LHCN-M2 (cell line): ENCODE data around the gene SYNGR4. TPM values are rescaled to one million over a fixed set of nuclear protein-coding genes. Genes with fewer than 3 reads are reported as not detected.
A peak's percentile ranks its signal among the peaks of the same experiment; 100 is the strongest.

Source experiments
- DNase-seq: peaks from one replicate; pipeline ENCODE4 v3.0.0-alpha.2; 2012; ENCODE audit warnings: low read depth
- total RNA-seq: library from RNA; depleted of rRNA; stranded (reverse); fragments of >200 nt; gene quantifications from 2 replicates; pipeline ENCODE4 v1.2.3, GENCODE V29; 2014

The SYNGR4 gene
- total RNA-seq, 1 experiment from 2014 or later, result not detected

GRCh38 chr19:48396016-48396823, 32.1 kb downstream of the SYNGR4 start:
- no peak for DNase-seq

DNA sequence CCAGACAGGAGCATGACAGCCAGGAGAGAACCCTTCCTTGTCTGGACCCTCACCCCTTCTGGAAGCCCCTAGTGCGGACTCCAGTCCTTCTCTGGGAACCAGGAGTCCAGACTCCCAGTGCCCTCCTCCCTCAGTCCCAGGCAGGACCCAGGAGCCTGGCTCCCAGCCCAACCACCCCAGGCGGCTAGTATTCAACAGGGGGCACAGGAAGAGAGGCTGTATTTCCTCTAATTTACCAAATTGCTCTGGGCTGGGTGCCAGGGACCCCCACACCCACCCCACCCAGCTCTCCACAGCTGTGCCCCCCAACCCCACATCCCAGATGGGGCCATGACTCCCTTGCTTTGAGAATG, 32.6 kb downstream of the SYNGR4 start:
- no peak for DNase-seq

- DNase-seq, result no peak
These were observed 33.3 kb downstream of the SYNGR4 start for GRCh38 chr19:48397263-48398101.

- DNase-seq, result no peak
These were observed 33.9 kb downstream of the SYNGR4 start for GRCh38 chr19:48398102-48398374.

DNA sequence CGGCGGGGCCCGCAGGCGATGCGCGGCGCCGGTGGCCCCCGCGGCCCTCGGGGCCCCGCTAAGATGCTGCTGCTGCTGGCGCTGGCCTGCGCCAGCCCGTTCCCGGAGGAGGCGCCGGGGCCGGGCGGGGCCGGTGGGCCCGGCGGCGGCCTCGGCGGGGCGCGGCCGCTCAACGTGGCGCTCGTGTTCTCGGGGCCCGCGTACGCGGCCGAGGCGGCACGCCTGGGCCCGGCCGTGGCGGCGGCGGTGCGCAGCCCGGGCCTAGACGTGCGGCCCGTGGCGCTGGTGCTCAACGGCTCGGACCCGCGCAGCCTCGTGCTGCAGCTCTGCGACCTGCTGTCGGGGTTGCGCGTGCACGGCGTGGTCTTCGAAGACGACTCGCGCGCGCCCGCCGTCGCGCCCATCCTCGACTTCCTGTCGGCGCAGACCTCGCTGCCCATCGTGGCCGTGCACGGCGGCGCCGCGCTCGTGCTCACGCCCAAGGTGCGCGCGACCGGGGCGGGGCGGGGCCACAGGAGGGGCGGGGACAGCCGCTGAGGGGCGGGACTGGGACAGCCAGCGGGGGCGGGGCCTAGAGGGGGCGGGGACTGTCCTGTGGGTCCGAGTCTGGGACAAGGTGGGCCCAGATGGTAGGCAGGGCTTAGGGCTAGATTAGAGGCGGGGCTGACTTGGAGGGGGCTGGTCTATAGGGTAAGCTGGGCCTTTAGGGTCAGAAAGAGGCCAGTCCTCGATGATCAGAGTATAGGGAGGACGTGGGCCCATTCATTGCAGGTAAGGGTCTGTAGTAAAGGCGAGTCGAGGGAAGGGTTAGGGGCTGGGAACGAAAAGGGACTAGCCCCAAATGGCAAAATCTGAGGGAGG, 34.4 kb downstream of the SYNGR4 start:
- DNase-seq, result no peak

GRCh38 chr19:48400018-48400742, 36.0 kb downstream of the SYNGR4 start:
- peak; percentile 59 for DNase-seq

DNA sequence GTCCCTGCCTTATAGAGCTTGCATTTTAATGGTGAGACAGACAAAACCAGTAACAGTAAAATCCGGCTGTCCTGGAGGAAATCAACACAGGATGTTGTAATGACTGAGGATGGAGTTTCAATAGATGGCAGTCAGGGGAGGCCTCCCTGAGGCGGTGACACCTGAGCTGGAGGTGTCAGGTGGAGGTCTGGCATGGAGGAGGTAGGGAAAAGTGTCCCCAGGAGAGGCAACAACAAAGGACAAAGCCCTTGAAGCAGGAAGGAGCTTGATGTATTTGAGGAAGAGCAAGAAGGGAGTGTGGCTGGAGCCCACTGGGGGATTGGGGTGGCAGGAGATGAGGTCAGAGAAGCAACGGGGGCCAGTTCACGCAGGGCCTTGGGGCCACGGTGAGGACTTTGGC, 37.1 kb downstream of the SYNGR4 start:
- no peak for DNase-seq

- DNase-seq, result peak; percentile 60
These were observed 39.4 kb downstream of the SYNGR4 start for GRCh38 chr19:48403606-48404005.

GRCh38 chr19:48405010-48405659, 41.0 kb downstream of the SYNGR4 start:
- DNase-seq, result no peak

- peak; percentile 17 for DNase-seq
These were observed 41.7 kb downstream of the SYNGR4 start for GRCh38 chr19:48405850-48406249.

DNA sequence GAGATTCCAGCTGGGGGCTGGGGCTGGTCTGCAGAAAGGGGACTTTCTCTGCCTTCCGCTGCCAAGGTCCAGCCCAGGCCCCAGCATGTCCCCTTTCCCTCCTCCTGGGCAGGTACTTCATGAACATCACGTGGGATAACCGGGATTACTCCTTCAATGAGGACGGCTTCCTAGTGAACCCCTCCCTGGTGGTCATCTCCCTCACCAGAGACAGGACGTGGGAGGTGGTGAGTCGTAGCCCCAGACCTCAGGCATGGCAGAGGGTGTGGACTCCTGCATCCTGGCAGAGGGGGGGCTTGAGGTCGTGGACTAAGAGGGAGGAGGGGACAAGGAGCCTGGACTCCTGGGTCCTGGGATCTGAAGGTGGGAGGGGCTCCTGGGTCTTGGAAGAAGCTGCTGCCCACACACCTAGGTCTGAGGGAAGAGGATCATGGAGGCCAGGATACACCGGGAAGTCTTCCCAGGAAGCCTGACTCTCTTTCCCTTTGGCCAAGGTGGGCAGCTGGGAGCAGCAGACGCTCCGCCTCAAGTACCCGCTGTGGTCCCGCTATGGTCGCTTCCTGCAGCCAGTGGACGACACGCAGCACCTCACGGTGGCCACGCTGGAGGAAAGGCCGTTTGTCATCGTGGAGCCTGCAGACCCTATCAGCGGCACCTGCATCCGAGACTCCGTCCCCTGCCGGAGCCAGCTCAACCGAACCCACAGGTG, 49.9 kb downstream of the SYNGR4 start:
- DNase-seq, result peak; percentile 27

GRCh38 chr19:48415395-48415794, 51.2 kb downstream of the SYNGR4 start:
- DNase-seq, result peak; percentile 60

- no peak for DNase-seq
These were observed 51.6 kb downstream of the SYNGR4 start for GRCh38 chr19:48415806-48416221.

DNA sequence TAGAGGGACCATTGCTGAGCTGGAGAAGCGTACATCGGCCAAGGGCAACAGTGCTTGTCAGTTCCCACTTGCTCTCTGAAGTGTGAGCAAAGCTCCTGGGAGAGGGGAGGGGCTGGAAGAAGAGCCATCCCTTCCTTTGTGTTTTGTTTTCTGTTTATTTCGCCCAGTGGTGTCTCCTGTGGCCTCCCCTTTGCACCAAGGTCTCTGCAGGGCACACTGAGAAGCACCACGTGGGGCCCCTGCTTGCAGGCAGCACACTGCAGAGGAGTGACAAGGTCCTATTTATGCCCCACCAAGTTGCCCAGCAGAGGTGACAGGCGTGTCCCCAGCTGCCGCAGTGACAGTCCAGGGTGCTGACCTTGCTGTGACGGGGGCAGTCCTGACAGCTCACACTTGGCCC, 53.3 kb downstream of the SYNGR4 start:
- DNase-seq, result no peak

DNA sequence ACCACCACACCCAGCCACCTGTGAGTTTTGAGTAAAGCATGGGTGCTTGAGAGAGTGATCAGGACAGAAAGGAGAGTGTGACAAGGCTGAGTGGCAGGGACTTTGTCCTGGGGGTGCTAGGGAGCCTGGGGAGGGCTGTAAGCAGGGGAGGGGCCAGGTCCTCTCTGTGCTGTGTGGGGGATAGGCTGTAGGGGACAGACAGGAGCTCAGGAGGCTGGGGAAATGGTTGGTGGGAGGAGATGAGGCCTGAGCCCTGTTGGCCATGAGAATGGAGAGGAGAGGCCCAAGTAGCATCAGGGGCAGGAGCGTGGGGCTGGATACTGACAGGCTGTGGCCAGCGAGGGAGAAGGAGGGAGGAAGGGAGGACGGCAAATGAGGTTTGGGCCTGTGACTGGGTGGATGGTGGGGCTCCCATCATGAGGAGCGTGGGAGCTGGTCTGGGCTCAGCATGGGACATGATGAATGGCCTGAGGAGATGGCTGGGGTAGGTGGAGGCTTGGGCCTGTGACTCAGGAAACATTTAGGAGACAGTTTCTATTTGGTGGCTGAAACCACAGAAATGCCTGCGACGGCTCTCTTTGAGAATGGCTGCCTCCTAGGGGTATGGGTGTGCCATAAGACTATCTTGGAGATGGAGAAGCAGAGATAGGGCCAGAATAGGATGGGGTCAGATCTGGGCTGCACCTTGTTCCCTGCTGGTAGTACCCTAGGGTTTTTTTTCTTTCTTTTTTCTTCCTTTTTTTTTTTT, 54.3 kb downstream of the SYNGR4 start:
- peak; percentile 32 for DNase-seq

GRCh38 chr19:48419158-48419920, 55.2 kb downstream of the SYNGR4 start:
- peak; percentile 22 for DNase-seq

DNA sequence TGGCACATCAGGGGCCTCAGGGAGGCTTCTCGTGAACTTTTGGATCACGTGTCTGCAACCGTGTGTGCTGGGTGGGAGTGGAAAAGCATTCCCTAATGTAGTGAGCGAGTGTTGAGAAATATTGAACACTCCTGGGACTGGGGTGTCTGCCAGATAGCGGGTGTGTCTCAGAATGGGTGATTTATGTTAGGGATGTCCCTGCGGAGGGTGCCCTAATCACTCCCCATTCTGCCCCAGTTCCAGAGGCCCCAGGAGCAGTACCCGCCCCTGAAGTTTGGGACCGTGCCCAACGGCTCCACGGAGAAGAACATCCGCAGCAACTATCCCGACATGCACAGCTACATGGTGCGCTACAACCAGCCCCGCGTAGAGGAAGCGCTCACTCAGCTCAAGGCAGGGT, 57.4 kb downstream of the SYNGR4 start:
- no peak for DNase-seq

GRCh38 chr19:48424694-48425219, 60.6 kb downstream of the SYNGR4 start:
- peak; percentile 26 for DNase-seq
